WERI-Rb-1 (cell line): ENCODE results near the gene CD3G.

Experiments used
- DNase-seq: peaks from one replicate; pipeline ENCODE4 v3.0.0-alpha.2; 2020
- H3K27ac ChIP-seq: fragments of 250-450 bp; sonication (Bioruptor Pico); 2 replicates; pipeline ENCODE4 v1.5.1; 2020; ENCODE audit warnings: mild to moderate bottlenecking, moderate library complexity
- H3K27me3 ChIP-seq: fragments of 250-450 bp; sonication (Bioruptor Pico); 2 replicates; pipeline ENCODE4 v1.5.1; 2021; ENCODE audit warnings: mild to moderate bottlenecking, low read depth, moderate library complexity; ENCODE audit not compliant: insufficient read depth, severe bottlenecking
- H3K36me3 ChIP-seq: fragments of 250-450 bp; sonication (Bioruptor Pico); 2 replicates; pipeline ENCODE4 v1.5.1; 2020; ENCODE audit warnings: mild to moderate bottlenecking, moderate library complexity
- H3K4me3 ChIP-seq: 2 replicates; pipeline ENCODE4 v1.5.1; 2011; ENCODE audit warnings: low read depth, mild to moderate bottlenecking, control low read depth, low read length
- H3K9me3 ChIP-seq: fragments of 250-450 bp; sonication (Bioruptor Pico); 2 replicates; pipeline ENCODE4 v1.5.1; 2021; ENCODE audit warnings: mild to moderate bottlenecking, moderate library complexity; ENCODE audit not compliant: severe bottlenecking
- TF ChIP-seq, protein P1 (sequence below): IDR thresholded peaks from 2 replicates; pipeline ENCODE4 v1.5.1; 2011; ENCODE audit warnings: low read depth, mild to moderate bottlenecking, control low read depth, inconsistent platforms, low read length

Gene CD3G

GRCh38 chr11:118341815-118342489 lies 2.2 kb upstream of the CD3G start:
- H3K27me3 ChIP-seq, result no peaks in the 10 kb centered on the region
- DNase-seq, result no peak
- TF ChIP-seq, protein P1, sequence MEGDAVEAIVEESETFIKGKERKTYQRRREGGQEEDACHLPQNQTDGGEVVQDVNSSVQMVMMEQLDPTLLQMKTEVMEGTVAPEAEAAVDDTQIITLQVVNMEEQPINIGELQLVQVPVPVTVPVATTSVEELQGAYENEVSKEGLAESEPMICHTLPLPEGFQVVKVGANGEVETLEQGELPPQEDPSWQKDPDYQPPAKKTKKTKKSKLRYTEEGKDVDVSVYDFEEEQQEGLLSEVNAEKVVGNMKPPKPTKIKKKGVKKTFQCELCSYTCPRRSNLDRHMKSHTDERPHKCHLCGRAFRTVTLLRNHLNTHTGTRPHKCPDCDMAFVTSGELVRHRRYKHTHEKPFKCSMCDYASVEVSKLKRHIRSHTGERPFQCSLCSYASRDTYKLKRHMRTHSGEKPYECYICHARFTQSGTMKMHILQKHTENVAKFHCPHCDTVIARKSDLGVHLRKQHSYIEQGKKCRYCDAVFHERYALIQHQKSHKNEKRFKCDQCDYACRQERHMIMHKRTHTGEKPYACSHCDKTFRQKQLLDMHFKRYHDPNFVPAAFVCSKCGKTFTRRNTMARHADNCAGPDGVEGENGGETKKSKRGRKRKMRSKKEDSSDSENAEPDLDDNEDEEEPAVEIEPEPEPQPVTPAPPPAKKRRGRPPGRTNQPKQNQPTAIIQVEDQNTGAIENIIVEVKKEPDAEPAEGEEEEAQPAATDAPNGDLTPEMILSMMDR, result no peak
- no peaks in the 10 kb centered on the region for H3K36me3 ChIP-seq
- no peaks in the 10 kb centered on the region for H3K9me3 ChIP-seq
- no peak overlapping the region for H3K27ac ChIP-seq
- H3K4me3 ChIP-seq, result no peak overlapping the region

- no peak for DNase-seq
- Histone ChIP-seq H3K27ac (no peak within 1 kb of the TSS), H3K27me3 (no peaks in the 10 kb centered on the region), H3K4me3 (no peak within 1 kb of the TSS), H3K9me3 (no peaks in the 10 kb centered on the region), H3K36me3 (no peaks in the 10 kb centered on the region)
- TF ChIP-seq, protein P1, result no peak
Measured at GRCh38 chr11:118342503-118343161, 1.5 kb upstream of the CD3G start, which contains the start of gene CD3D. TSS of gene CD3D (minus strand) at chr11:118342705. CDS start at chr11:118342607, 98 bp downstream.

GRCh38 chr11:118343248-118343647 lies 896 bp upstream of the CD3G start:
- H3K4me3 ChIP-seq, result no peak overlapping the region
- no peaks in the 10 kb centered on the region for H3K36me3 ChIP-seq
- no peak overlapping the region for H3K27ac ChIP-seq
- no peak for DNase-seq
- no peaks in the 10 kb centered on the region for H3K27me3 ChIP-seq
- TF ChIP-seq, protein P1, result no peak
- H3K9me3 ChIP-seq, result no peaks in the 10 kb centered on the region

DNA sequence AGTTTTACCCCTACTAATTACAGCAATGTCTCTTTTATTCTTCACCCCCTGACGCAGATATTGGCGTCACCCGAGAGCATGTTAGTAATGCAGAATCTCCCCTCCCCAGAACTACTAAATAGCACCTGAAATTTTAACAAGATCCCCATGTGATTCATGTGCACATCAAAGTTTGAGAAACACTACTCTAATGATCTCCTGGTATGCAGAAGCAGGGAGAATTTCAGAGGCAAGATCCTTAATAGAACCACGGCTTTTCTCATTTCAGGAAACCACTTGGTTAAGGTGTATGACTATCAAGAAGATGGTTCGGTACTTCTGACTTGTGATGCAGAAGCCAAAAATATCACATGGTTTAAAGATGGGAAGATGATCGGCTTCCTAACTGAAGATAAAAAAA lies 5.3 kb downstream of the CD3G start:
- no peak for DNase-seq
- Histone ChIP-seq H3K4me3 (no peak overlapping the region), H3K9me3 (no peaks in the 10 kb centered on the region), H3K27me3 (no peaks in the 10 kb centered on the region), H3K36me3 (no peaks in the 10 kb centered on the region), H3K27ac (no peak overlapping the region)
- TF ChIP-seq, protein P1, result no peak

DNA sequence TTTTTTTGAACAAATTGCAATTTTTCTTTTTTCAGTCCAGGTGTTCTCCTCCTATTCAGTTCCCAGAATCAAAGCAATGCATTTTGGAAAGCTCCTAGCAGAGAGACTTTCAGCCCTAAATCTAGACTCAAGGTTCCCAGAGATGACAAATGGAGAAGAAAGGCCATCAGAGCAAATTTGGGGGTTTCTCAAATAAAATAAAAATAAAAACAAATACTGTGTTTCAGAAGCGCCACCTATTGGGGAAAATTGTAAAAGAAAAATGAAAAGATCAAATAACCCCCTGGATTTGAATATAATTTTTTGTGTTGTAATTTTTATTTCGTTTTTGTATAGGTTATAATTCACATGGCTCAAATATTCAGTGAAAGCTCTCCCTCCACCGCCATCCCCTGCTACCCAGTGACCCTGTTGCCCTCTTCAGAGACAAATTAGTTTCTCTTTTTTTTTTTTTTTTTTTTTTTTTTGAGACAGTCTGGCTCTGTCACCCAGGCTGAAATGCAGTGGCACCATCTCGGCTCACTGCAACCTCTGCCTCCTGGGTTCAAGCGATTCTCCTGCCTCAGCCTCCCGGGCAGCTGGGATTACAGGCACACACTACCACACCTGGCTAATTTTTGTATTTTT lies 9.1 kb downstream of the CD3G start:
- TF ChIP-seq, protein P1, result no peak
- Histone ChIP-seq H3K9me3 (no peaks in the 10 kb centered on the region), H3K36me3 (no peaks in the 10 kb centered on the region), H3K27me3 (no peaks in the 10 kb centered on the region), H3K27ac (no peak overlapping the region), H3K4me3 (no peak overlapping the region)
- no peak for DNase-seq
